Smooth muscle cell (in vitro differentiated cells): ENCODE results near the gene GRAP. TPM values are rescaled to one million over a fixed set of nuclear protein-coding genes. Genes with fewer than 3 reads are reported as not detected.
A peak's percentile ranks its signal among the peaks of the same experiment; 100 is the strongest.
"Not testable (repeated sequence)": the region's sequence is repeated elsewhere in the genome, so short reads cannot be mapped to it uniquely, and the experiment has no call there.

Source experiments
- DNase-seq: peaks from one replicate; lab custom pipeline; 2025; ENCODE audit not compliant: unreplicated experiment; lab: John Stamatoyannopoulos, UW
- H2AFZ ChIP-seq: fragments of 200-600 bp; sonication (generic); 2 replicates; pipeline ENCODE4 v1.6.0; 2016; ENCODE audit warnings: antibody characterized with exemption, low read depth, mild to moderate bottlenecking
- H3F3A ChIP-seq: fragments of 200-600 bp; sonication (generic); 2 replicates; pipeline ENCODE4 v1.6.0; 2017; ENCODE audit warnings: antibody characterized with exemption, low read depth
- H3K27ac ChIP-seq: fragments of 200-600 bp; sonication (generic); 2 replicates; pipeline ENCODE4 v1.5.1; 2016; ENCODE audit warnings: low read depth, mild to moderate bottlenecking
- H3K27me3 ChIP-seq: fragments of 200-600 bp; sonication (generic); 2 replicates; pipeline ENCODE4 v1.6.1; 2016; ENCODE audit warnings: low read depth, mild to moderate bottlenecking
- H3K36me3 ChIP-seq: fragments of 200-600 bp; sonication (generic); 2 replicates; pipeline ENCODE4 v1.5.1; 2016; ENCODE audit warnings: low read depth
- H3K4me1 ChIP-seq: fragments of 200-600 bp; sonication (generic); 2 replicates; pipeline ENCODE4 v1.5.1; 2016; ENCODE audit warnings: low read depth
- H3K4me2 ChIP-seq: fragments of 200-600 bp; sonication (generic); 2 replicates; pipeline ENCODE4 v1.6.0; 2016; ENCODE audit warnings: mild to moderate bottlenecking
- H3K4me3 ChIP-seq: fragments of 200-600 bp; sonication (generic); 2 replicates; pipeline ENCODE4 v1.5.1; 2016; ENCODE audit warnings: mild to moderate bottlenecking
- H3K79me2 ChIP-seq: fragments of 200-600 bp; sonication (generic); 2 replicates; pipeline ENCODE4 v1.6.0; 2016; ENCODE audit warnings: low read depth, mild to moderate bottlenecking
- H3K9ac ChIP-seq: fragments of 200-600 bp; sonication (generic); 2 replicates; pipeline ENCODE4 v1.6.0; 2016; ENCODE audit warnings: low read depth
- H3K9me3 ChIP-seq: fragments of 200-600 bp; sonication (generic); replicated peaks from 2 replicates; pipeline ENCODE4 v1.5.1; 2016; ENCODE audit warnings: low read depth
- H4K20me1 ChIP-seq: fragments of 200-600 bp; sonication (generic); 2 replicates; pipeline ENCODE4 v1.6.0; 2016; ENCODE audit warnings: low read depth
- CTCF ChIP-seq: fragments of 200-600 bp; sonication (generic); IDR thresholded peaks from 2 replicates; pipeline ENCODE4 v1.5.1; 2017; ENCODE audit warnings: borderline replicate concordance, mild to moderate bottlenecking, antibody characterized with exemption; ENCODE audit not compliant: insufficient read depth, poor library complexity, severe bottlenecking
- WGBS: methylation state at CpG from one replicate; pipeline ENCODE4 v1.1.7; 2016; ENCODE audit warnings: low lambda C conversion rate; 5-methylcytosine and 5-hydroxymethylcytosine counted together
- polyA plus RNA-seq: library from polyadenylated mRNA; unstranded; fragments of >200 nt; fragmentation: Nextera tagmentation; extraction: Ambion mirVana; gene quantifications from 2 replicates; pipeline ENCODE4 v1.2.1, GENCODE V29; 2016
- total RNA-seq: library from RNA; depleted of rRNA; stranded (reverse); fragments of >200 nt; gene quantifications from 2 replicates; pipeline ENCODE4 v1.2.3, GENCODE V29; 2014

Gene GRAP
- total and polyA plus RNA-seq, 2 experiments from 2014 or later, result 0.30 TPM; not detected in 1

DNA sequence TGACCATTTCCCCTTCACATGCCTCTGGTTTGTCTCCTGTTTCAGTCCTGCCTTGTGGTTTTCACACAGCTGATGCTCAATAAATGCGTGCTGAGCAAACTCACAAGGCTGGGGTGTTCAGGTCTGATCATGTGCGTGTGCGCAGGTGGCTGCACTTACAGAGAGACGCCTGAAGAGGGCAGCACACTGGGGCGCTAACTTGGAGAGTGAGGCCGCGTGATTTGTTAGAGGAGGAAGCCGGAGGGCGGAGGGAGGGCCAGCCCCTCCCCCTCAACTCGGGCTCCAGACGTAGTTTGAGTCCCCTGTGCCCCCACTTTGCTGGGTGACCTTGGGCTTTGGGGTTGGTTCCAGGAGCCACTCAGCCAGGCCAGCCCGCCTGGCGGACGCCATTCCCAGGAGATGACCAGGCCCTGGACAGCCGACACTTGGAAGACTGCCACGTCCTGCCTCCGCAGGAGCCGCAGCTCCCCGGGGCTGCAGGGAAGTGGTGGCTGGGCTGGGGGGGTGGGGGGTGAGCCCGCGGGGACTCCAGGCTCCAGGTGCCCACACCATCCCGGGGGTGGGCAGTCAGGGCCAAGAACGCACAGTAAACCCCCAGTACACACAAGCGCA, 14.3 kb downstream of the GRAP start:
- not testable (repeated sequence) for H3K4me1 ChIP-seq, H3K9me3 ChIP-seq

DNA sequence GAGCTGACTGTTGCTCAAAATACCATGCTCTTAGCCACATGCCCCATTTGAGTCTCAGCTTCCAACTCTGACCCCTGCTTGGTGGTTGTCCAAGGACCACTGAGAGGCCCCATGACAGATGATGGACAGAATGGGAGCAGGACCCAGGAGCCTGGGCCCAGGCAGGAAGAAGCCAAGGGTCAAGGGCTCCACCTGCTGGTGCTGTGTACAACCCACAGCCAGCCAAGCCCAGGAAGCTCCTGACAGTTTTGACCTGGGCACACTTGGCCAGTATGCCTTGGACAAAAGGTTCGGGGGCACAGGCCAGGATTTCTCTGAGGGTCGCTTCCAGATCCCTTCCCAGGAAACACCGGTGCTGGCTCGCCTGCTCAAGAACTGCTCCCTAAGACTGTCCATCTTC, 15.0 kb downstream of the GRAP start:
- not testable (repeated sequence) for H3K9ac ChIP-seq, H3K4me2 ChIP-seq, H2AFZ ChIP-seq, H4K20me1 ChIP-seq, H3K27ac ChIP-seq, H3K79me2 ChIP-seq, H3K9me3 ChIP-seq, H3F3A ChIP-seq, H3K4me1 ChIP-seq, H3K27me3 ChIP-seq, H3K36me3 ChIP-seq, DNase-seq, H3K4me3 ChIP-seq
- WGBS, result 40% methylated on average over 1 of the region's 4 CpGs
- TF ChIP-seq CTCF, result peak; percentile 34

More for the DNA sequence above, 14.3 kb downstream of the GRAP start:
- H3K9ac ChIP-seq, H3K79me2 ChIP-seq, H3F3A ChIP-seq, H3K36me3 ChIP-seq, H3K4me3 ChIP-seq, DNase-seq, H2AFZ ChIP-seq, H4K20me1 ChIP-seq, H3K27me3 ChIP-seq, H3K4me2 ChIP-seq, H3K27ac ChIP-seq: not testable (repeated sequence)
- no CpG with 5 or more reads among the region's 24 CpGs for WGBS

GRCh38 chr17:19030771-19031449, 15.8 kb downstream of the GRAP start:
- not testable (repeated sequence) for H3K27me3 ChIP-seq, H3K36me3 ChIP-seq, H3F3A ChIP-seq, H2AFZ ChIP-seq, H3K4me3 ChIP-seq, H4K20me1 ChIP-seq, H3K9ac ChIP-seq, H3K4me1 ChIP-seq, DNase-seq, H3K4me2 ChIP-seq, H3K9me3 ChIP-seq, H3K79me2 ChIP-seq, H3K27ac ChIP-seq
- 100% methylated on average over 2 of the region's 5 CpGs for WGBS

- not testable (repeated sequence) for H3K9ac ChIP-seq, H3F3A ChIP-seq, H3K4me1 ChIP-seq, H3K36me3 ChIP-seq, DNase-seq, H3K79me2 ChIP-seq, H3K27ac ChIP-seq, H3K27me3 ChIP-seq, H3K9me3 ChIP-seq, H4K20me1 ChIP-seq, H3K4me3 ChIP-seq, H2AFZ ChIP-seq, H3K4me2 ChIP-seq
- no CpG with 5 or more reads among the region's 5 CpGs for WGBS
These were observed 17.0 kb downstream of the GRAP start for GRCh38 chr17:19029740-19030139.

GRCh38 chr17:19028671-19029070, 18.1 kb downstream of the GRAP start:
- no CpG with 5 or more reads among the region's 11 CpGs for WGBS
- DNase-seq, result not testable (repeated sequence)

More at GRCh38 chr17:19028671-19029070, 18.1 kb downstream of the GRAP start:
- H3K9me3 ChIP-seq, H3F3A ChIP-seq, H3K79me2 ChIP-seq, H3K27ac ChIP-seq, H2AFZ ChIP-seq, H3K9ac ChIP-seq, H3K4me1 ChIP-seq, H3K4me3 ChIP-seq, H4K20me1 ChIP-seq, H3K36me3 ChIP-seq, H3K4me2 ChIP-seq, H3K27me3 ChIP-seq: not testable (repeated sequence)
